AG08395 (cell line): ENCODE data around the gene ZNF513.
A peak's percentile ranks its signal among the peaks of the same experiment; 100 is the strongest.

ENCODE experiments used
- DNase-seq: peaks from one replicate; pipeline ENCODE4 v3.0.0; 2012; ENCODE audit warnings: mixed read lengths, low spot score

Gene ZNF513

GRCh38 chr2:27390822-27391679, 10.5 kb upstream of the ZNF513 start:
- no peak for DNase-seq

DNA sequence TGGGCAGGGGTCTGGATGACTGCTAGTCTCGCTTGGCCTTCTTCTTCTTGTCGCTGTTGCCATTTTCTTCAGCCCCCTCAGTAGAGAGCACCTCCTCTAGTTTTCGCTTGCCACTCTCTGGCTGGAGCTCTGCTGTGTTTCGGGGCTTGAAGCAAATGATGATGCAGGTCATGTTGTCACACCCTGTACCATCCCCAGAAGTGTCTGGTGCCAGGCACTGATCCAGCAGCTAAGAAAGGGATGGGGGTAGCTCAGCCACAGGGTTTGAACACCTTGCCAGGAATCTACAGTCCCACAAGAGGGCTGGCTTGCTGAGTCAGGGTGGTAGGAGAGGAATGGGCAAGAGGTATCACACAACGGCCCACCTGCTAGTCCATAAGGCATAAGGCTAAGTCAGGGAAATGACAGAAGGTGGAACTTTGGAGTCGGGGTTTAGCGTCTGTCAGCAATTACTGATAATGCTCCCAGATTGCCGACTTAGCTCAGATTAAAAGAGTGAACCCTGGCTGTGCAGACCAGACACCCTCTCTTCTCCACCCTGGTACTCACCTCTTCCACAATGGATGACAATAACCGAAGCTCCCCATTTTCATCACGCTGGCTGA, 1.1 kb upstream of the ZNF513 start:
- DNase-seq = no peak

DNA sequence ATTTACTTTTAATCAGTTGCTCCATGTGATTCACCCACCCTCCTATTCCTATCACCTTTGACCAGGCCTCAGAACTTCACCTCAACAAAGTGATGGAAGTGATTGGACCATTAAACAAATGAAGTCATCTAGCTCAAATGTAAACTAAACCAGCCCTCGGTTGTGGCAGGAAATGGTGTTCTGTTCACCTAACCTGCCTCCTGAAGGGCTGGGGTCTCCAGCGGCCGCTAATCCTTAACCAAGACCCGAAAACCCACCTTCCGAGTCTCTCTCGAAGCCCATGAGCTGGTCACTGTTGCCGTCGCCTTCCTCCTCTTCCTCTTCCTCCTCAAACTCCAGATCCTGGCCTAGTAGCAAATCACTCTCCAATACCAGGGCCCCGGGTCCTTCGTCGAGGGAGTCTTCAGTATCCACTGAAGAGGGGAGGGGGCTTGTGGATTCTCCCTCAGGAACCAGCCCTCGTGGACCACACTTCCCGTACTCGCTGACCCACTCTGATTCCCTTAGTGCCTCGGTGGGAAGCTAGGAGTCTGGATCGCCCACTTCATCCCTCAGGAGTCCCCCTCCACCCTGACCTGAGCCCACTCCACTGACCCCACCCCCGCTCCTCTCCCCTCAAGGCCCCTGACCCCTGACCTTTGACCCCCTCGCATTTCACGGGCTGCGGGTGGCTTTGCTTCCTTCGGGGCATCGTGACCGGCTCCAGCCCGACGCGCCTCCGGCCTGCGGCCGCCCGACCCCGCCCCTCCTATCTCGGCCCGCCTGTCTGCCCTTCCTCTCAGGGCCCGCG, 503 bp downstream of the ZNF513 start:
- DNase-seq = no peak

GRCh38 chr2:27379383-27379835, 1.1 kb downstream of the ZNF513 start:
- no peak for DNase-seq

DNA sequence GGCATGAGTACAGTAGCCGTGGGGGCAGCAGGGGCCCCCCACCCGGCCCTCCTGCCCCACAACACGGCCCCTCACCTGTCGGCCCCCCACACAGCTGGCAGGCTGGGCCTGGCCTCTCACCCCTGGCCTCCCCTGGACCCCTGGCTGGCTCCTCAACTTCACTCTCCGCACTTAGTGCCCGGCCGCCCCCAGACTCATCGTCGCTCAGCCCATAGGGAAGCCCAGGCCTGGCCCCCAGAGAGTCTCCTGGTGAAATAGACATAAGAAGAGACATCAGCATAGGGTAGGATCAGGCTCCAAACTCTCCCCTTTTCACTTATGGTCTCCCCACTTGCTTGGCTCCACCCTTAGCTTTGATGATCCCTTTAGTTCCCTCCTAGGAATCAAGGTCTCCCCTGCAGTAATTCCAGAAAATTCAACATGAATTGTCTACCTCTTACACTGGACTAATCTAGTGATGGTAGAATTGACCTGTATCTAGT, 1.7 kb downstream of the ZNF513 start:
- no peak for DNase-seq

GRCh38 chr2:27378096-27378808, 2.3 kb downstream of the ZNF513 start:
- no peak for DNase-seq

DNA sequence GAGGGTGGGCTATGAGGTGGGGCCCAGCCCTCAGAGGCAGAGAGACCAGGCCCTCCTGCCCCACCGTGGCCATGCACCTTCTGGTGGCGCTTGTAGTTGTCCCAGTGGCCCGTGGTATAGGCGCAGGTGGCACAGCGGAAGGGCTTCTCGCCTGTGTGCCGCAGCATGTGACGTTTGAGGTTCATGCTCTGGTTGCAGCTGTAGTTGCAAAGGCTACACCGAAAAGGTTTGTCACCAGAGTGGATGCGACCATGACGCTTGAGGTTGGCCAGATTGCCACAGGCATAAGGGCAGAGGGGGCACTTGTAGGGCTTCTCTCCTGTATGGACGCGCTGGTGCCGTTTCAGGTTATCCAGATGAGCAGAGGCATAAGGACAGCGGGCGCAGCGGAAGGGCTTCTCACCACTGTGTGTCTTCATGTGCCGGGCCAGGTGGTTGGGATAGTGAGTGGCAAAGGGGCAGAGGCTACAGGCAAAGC, 2.9 kb downstream of the ZNF513 start:
- DNase-seq = no peak

DNA sequence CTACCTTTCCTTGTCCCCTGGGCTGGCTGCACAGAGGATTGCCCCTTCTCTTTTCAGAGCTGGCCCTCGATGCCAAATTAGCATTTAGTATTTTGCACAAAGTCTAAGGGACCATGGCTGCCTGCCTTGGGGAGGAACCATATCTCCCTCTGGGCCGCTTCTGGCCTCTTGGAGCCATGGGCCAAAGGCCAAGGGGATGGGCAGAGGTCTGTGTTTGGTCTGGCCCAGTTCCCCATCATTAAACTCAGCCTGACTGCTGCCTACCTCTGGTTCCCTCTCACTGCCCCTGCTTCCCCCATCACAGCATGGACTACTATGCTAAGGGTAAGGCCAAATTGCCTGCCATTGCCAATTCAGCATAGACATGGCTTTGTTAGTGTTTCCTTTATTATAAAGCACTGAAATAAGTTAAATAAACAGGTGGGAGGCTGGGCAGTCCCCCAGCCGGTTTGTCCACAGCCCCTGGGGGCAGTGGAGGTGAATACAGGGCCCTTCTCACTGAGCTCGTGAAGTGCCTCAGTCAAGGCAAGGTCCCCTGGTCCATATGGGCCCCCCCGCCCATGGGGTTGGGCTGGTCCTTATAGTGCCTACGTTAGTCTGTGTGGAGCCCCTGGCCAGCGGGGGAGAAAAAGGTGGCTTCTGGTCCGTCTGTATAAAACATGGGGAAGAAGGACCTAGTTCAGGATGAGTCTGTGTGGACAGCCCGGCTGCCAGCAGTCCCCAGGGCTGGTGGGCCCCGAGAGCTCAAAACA, 3.5 kb downstream of the ZNF513 start:
- DNase-seq = no peak

- DNase-seq = no peak
Observed at GRCh38 chr2:27376151-27376865, 4.2 kb downstream of the ZNF513 start.

- no peak for DNase-seq
Observed at GRCh38 chr2:27375513-27376099, 4.9 kb downstream of the ZNF513 start.

DNA sequence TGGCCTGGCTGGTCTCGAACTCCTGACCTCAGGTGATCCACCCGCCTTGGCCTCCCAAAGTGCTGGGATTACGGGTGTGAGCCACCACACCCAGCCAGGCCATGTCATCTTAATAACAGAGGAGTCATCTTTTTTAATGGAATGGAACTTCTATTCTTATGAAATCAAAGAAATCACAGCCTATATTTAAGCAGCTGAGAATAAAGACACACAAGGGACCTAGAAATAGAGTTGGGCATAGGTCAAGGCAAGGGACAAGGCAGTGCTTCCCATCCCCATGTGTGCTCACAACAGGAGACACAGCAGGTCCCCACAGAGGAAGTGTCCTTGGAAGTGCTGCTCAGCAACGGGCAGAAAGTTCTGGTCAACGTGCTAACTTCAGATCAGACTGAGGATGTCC, 7.0 kb downstream of the ZNF513 start:
- no peak for DNase-seq

- no peak for DNase-seq
Observed at GRCh38 chr2:27372937-27373336, 7.6 kb downstream of the ZNF513 start.

GRCh38 chr2:27370816-27371620, 9.5 kb downstream of the ZNF513 start:
- DNase-seq = peak; percentile 10

GRCh38 chr2:27370026-27370815, 10.3 kb downstream of the ZNF513 start, which contains the start of the genes EIF2B4 and SNX17:
EIF2B4 (minus strand) TSS chr2:27370338; CDS start chr2:27370314, 24 bp downstream.
SNX17 (plus strand) TSS chr2:27370616; CDS start chr2:27370744, 128 bp downstream.
- peak; percentile 97 for DNase-seq

GRCh38 chr2:27369471-27370025, 11.0 kb downstream of the ZNF513 start:
- peak; percentile 85 for DNase-seq

DNA sequence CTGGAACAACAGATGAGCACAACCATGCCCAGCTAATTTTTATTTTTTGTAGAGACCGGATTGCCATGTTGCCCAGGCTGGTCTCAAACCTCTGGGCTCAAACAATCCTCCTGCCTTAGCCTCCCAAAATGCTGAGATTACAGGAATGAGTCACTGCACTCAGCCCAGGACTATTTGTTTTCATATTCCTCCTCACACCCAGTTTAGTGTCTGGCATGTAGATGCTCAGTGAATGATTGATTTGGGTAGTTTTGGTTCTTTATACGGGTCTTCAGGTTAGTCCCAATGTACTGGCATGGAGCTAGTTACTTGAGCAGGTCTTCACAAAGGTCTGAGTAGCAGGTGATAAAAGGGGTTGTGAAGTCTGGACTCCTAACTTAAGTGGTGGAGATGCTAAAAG, 16.6 kb downstream of the ZNF513 start:
- DNase-seq = no peak

GRCh38 chr2:27362678-27363420, 17.7 kb downstream of the ZNF513 start:
- DNase-seq = no peak
